ENCODE results near the gene AP4B1. TPM values are rescaled to one million over a fixed set of nuclear protein-coding genes. Genes with fewer than 3 reads are reported as not detected.

The AP4B1 gene
- total RNA-seq, 1 experiment from 2014 or later = 11.1 TPM

GRCh38 chr1:113849072-113849471 lies 55.5 kb downstream of the AP4B1 start:
- no peaks in the 10 kb centered on the region for H3K27me3 ChIP-seq (ENCODE audit: insufficient read depth, low read length)
- CTCF ChIA-PET = no interaction called here
- POLR2A ChIA-PET = no interaction called here
- H3K36me3 ChIP-seq (ENCODE audit: control insufficient read depth in 1 of 2, insufficient read depth in 2 of 2, low read length in 2 of 2) = no peaks in the 10 kb centered on the region
- no peak overlapping the region for H2AFZ ChIP-seq (ENCODE audit: low read depth, low read length, poor library complexity, severe bottlenecking)
- no TSS peak for BruUV-seq (replicated peaks)
- H3K9ac ChIP-seq (ENCODE audit: low read length) = no peak overlapping the region
- H3K79me2 ChIP-seq (ENCODE audit: insufficient read depth, low read length) = no peaks in the 10 kb centered on the region
- DNase-seq (ENCODE audit: low read depth, low spot score) (no peak), ATAC-seq (no peak)
- no peaks in the 10 kb centered on the region for H3K9me2 ChIP-seq (ENCODE audit: insufficient read depth)
- intact Hi-C loops (cut with micrococcal nuclease) = no loop called here
- no peak for TF ChIP-seq EZH2phosphoT487 (IDR thresholded peaks at IDR 0.05; ENCODE audit: borderline replicate concordance)
- no peak for TF ChIP-seq SIN3A (IDR thresholded peaks at IDR 0.05; ENCODE audit: low read depth)
- TF ChIP-seq ATF3 (IDR thresholded peaks at IDR 0.05) = no peak
- no peak for TF ChIP-seq POLR2AphosphoS5 (IDR thresholded peaks at IDR 0.05; ENCODE audit: low read depth, low read length)
- no peak for TF ChIP-seq CTCF (IDR thresholded peaks at IDR 0.05 in 2 of 3, conservative IDR thresholded peaks at IDR 0.05 in 1 of 3; ENCODE audit: borderline replicate concordance in 1 of 3, insufficient read depth in 1 of 3, low read depth in 2 of 3, low read length in 2 of 3)
- TF ChIP-seq ELF1 (IDR thresholded peaks at IDR 0.05; ENCODE audit: borderline replicate concordance, low read depth) = no peak
- no peak for TF ChIP-seq EGR1 (IDR thresholded peaks at IDR 0.05; ENCODE audit: low read depth)
- no peak for TF ChIP-seq FOSL1 (IDR thresholded peaks at IDR 0.05; ENCODE audit: low read depth)
- TF ChIP-seq, protein P1, sequence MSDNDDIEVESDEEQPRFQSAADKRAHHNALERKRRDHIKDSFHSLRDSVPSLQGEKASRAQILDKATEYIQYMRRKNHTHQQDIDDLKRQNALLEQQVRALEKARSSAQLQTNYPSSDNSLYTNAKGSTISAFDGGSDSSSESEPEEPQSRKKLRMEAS (IDR thresholded peaks at IDR 0.05) = no peak
- TF ChIP-seq ZFX (IDR thresholded peaks at IDR 0.05) = no peak
- TF ChIP-seq TCF7L2 (IDR thresholded peaks at IDR 0.05; ENCODE audit: borderline replicate concordance, extremely low read depth, insufficient read depth, insufficient read length) = no peak
- TF ChIP-seq EZH2 (IDR thresholded peaks at IDR 0.05) = no peak
- no peak for TF ChIP-seq CEBPB (IDR thresholded peaks at IDR 0.05; ENCODE audit: low read depth)
- TF ChIP-seq, protein P2, sequence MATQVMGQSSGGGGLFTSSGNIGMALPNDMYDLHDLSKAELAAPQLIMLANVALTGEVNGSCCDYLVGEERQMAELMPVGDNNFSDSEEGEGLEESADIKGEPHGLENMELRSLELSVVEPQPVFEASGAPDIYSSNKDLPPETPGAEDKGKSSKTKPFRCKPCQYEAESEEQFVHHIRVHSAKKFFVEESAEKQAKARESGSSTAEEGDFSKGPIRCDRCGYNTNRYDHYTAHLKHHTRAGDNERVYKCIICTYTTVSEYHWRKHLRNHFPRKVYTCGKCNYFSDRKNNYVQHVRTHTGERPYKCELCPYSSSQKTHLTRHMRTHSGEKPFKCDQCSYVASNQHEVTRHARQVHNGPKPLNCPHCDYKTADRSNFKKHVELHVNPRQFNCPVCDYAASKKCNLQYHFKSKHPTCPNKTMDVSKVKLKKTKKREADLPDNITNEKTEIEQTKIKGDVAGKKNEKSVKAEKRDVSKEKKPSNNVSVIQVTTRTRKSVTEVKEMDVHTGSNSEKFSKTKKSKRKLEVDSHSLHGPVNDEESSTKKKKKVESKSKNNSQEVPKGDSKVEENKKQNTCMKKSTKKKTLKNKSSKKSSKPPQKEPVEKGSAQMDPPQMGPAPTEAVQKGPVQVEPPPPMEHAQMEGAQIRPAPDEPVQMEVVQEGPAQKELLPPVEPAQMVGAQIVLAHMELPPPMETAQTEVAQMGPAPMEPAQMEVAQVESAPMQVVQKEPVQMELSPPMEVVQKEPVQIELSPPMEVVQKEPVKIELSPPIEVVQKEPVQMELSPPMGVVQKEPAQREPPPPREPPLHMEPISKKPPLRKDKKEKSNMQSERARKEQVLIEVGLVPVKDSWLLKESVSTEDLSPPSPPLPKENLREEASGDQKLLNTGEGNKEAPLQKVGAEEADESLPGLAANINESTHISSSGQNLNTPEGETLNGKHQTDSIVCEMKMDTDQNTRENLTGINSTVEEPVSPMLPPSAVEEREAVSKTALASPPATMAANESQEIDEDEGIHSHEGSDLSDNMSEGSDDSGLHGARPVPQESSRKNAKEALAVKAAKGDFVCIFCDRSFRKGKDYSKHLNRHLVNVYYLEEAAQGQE (IDR thresholded peaks at IDR 0.05; ENCODE audit: low read depth) = no peak
- no peak for TF ChIP-seq SRF (IDR thresholded peaks at IDR 0.05; ENCODE audit: low read depth)
- no peak for TF ChIP-seq ZBTB33 (IDR thresholded peaks at IDR 0.05; ENCODE audit: extremely low read depth, insufficient replicate concordance, low read length)
- no peak for TF ChIP-seq CBX3 (IDR thresholded peaks at IDR 0.05; ENCODE audit: low read depth)
- TF ChIP-seq SP1 (IDR thresholded peaks at IDR 0.05; ENCODE audit: low read depth) = no peak
- TF ChIP-seq ZNF274 (IDR thresholded peaks at IDR 0.05; ENCODE audit: low read depth, low read length) = no peak
- RAD21 ChIA-PET (ENCODE audit: low non-redundant PET in 1 of 2, low total read pairs in 2 of 2, uncharacterized antibody in 2 of 2, unreplicated experiment in 2 of 2) = no interaction called here
- no peak overlapping the region for H3K4me2 ChIP-seq (ENCODE audit: low read length)
- peaks cover 8 to 11% of the 10 kb centered on the region in 2 experiments; a peak in 1 of 4 replicates for H3K9me3 ChIP-seq (ENCODE audit: control insufficient read depth in 1 of 2, insufficient read depth in 1 of 2, low read depth in 1 of 2, low read length in 2 of 2)
- H4K20me1 ChIP-seq (ENCODE audit: insufficient read depth) = no peaks in the 10 kb centered on the region
- H3K27ac ChIP-seq (ENCODE audit: low read depth, low read length) = no peak overlapping the region
- no peak overlapping the region for H3K4me3 ChIP-seq (replicated peaks in 1 of 2; ENCODE audit: low read depth in 1 of 2, low read length in 2 of 2)
- no peaks in the 10 kb centered on the region for H3K4me1 ChIP-seq (ENCODE audit: control insufficient read depth in 1 of 2, insufficient read depth in 2 of 2, low read length in 2 of 2)
